Measurements from ENCODE around the gene MVD. TPM values are rescaled to one million over a fixed set of nuclear protein-coding genes. Genes with fewer than 3 reads are reported as not detected.
A peak's percentile ranks its signal among the peaks of the same experiment; 100 is the strongest.

MVD gene
- total and polyA plus RNA-seq, 10 donors: 24.1 to 74.9 (median 37.1) TPM

GRCh38 chr16:88630941-88631340 lies 31.9 kb downstream of the MVD start:
- WGBS, 5 donors: 93 to 97% (median 95%) methylated on average over 16 to 23 of the region's 23 CpGs
- H3K9me3 ChIP-seq: no peaks in the 10 kb centered on the region
- TF ChIP-seq POLR2AphosphoS5 (IDR thresholded peaks at IDR 0.05): peak in 2 of 3 donors; percentile 10 to 47
- TF ChIP-seq, protein P1, sequence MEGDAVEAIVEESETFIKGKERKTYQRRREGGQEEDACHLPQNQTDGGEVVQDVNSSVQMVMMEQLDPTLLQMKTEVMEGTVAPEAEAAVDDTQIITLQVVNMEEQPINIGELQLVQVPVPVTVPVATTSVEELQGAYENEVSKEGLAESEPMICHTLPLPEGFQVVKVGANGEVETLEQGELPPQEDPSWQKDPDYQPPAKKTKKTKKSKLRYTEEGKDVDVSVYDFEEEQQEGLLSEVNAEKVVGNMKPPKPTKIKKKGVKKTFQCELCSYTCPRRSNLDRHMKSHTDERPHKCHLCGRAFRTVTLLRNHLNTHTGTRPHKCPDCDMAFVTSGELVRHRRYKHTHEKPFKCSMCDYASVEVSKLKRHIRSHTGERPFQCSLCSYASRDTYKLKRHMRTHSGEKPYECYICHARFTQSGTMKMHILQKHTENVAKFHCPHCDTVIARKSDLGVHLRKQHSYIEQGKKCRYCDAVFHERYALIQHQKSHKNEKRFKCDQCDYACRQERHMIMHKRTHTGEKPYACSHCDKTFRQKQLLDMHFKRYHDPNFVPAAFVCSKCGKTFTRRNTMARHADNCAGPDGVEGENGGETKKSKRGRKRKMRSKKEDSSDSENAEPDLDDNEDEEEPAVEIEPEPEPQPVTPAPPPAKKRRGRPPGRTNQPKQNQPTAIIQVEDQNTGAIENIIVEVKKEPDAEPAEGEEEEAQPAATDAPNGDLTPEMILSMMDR (IDR thresholded peaks at IDR 0.05 in 8 of 11, conservative IDR thresholded peaks at IDR 0.05 in 3 of 11): no peak
- H3K4me3 ChIP-seq: no peak overlapping the region
- H3K27me3 ChIP-seq (replicated peaks in 1 of 7): peaks cover 0 to 7% (median 0%) of the 10 kb centered on the region in 7 donors
- H3K27ac ChIP-seq: no peak overlapping the region
- peaks cover 0 to 76% (median 58%) of the 10 kb centered on the region in 6 donors for H3K36me3 ChIP-seq
- intact Hi-C loops (cut with DNase I; ENCODE audit: low total_unique reads): no loop called here
- no peak for DNase-seq
- peaks cover 12 to 61% (median 40%) of the 10 kb centered on the region in 6 donors for H3K4me1 ChIP-seq

- Histone ChIP-seq H3K27me3 (replicated peaks in 1 of 7) (peaks cover 0 to 4% (median 0%) of the 10 kb centered on the region in 7 donors), H3K4me3 (no peak overlapping the region), H3K9me3 (no peaks in the 10 kb centered on the region), H3K27ac (no peak overlapping the region), H3K36me3 (peaks cover 0 to 81% (median 62%) of the 10 kb centered on the region in 6 donors), H3K4me1 (peaks cover 12 to 56% (median 36%) of the 10 kb centered on the region in 6 donors)
- intact Hi-C loops (cut with DNase I; ENCODE audit: low total_unique reads): no loop called here
- DNase-seq: no peak
- TF ChIP-seq, protein P1 (IDR thresholded peaks at IDR 0.05 in 8 of 11, conservative IDR thresholded peaks at IDR 0.05 in 3 of 11): no peak
- TF ChIP-seq POLR2AphosphoS5 (IDR thresholded peaks at IDR 0.05): no peak
- no peak for TF ChIP-seq POLR2A (IDR thresholded peaks at IDR 0.05)
- WGBS, 5 donors: 89 to 96% (median 94%) methylated on average over 4 to 12 of the region's 12 CpGs
Measured at GRCh38 chr16:88630433-88630832, 32.5 kb downstream of the MVD start.

DNA sequence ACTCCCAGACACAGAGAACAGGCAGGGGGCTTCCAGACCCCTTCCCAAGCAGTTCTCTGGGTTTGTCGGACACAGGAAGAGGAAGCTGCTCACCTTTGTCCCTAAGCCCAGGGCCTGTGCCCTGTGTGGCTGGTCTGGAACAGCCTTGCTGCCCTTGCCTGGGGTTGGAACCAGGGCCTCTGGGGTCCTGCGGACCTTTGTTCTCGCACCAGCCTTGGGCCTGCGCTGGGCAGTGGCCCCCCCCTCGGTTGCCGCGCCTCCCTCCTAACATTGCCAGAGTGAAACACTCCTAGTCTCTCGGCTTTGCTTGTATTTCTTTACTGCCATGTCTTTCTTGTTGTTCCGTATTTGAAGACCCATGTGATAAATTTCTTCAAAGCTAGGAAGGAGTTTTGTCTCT lies 33.1 kb downstream of the MVD start:
- Histone ChIP-seq H3K27me3 (replicated peaks in 1 of 7) (no peaks in the 10 kb centered on the region), H3K9me3 (no peaks in the 10 kb centered on the region), H3K27ac (no peak overlapping the region), H3K4me3 (no peak overlapping the region), H3K36me3 (peaks cover 0 to 87% (median 68%) of the 10 kb centered on the region in 6 donors), H3K4me1 (peaks cover 12 to 50% (median 30%) of the 10 kb centered on the region in 6 donors)
- DNase-seq: no peak
- TF ChIP-seq POLR2A (IDR thresholded peaks at IDR 0.05) (no peak), POLR2AphosphoS5 (IDR thresholded peaks at IDR 0.05) (peak in 2 of 3 donors; percentile 6 to 10)
- TF ChIP-seq, protein P1 (IDR thresholded peaks at IDR 0.05 in 8 of 11, conservative IDR thresholded peaks at IDR 0.05 in 3 of 11): no peak
- WGBS, 5 donors: 86 to 97% (median 87%) methylated on average over 7 to 9 of the region's 9 CpGs
- intact Hi-C loops (cut with DNase I; ENCODE audit: low total_unique reads): no loop called here

DNA sequence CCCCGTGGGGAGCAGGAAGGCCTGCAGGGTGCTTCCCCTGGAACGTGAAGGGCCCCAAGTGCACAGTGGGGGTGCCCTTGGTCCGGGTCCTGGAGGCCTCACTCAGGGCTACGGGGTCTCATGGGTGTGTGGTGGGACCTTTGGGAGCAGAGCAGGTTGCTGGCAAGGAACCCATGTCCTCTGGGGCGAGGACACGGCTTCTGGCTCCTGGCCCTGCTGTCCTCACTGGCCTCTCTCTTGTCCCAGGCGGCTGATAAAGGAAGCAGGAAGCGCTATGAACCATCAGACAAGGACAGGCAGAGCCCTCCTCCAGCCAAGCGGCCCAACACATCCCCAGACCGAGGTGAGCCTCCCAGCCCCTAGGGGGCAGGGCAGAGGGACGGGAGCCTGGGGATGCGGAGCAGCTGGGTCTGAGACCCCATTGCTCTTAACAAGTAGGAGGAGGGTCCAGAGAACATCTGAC lies 34.3 kb downstream of the MVD start:
- no peaks in the 10 kb centered on the region for H3K27me3 ChIP-seq (replicated peaks in 1 of 7)
- H3K4me1 ChIP-seq: peaks cover 4 to 37% (median 18%) of the 10 kb centered on the region in 6 donors
- intact Hi-C loops (cut with DNase I; ENCODE audit: low total_unique reads): no loop called here
- TF ChIP-seq POLR2AphosphoS5 (IDR thresholded peaks at IDR 0.05) (peak; percentile 72 to 79 (median 73)), POLR2A (IDR thresholded peaks at IDR 0.05) (no peak)
- TF ChIP-seq, protein P1 (IDR thresholded peaks at IDR 0.05 in 8 of 11, conservative IDR thresholded peaks at IDR 0.05 in 3 of 11): peak in 8 of 11 experiments; percentile 40 to 65 (median 56)
- no peak overlapping the region for H3K4me3 ChIP-seq
- WGBS, 5 donors: 51 to 66% (median 61%) methylated on average over 5 to 12 of the region's 12 CpGs
- peak overlapping the region in 5 of 8 donors; percentile 3 to 66 (median 44) for H3K27ac ChIP-seq
- no peaks in the 10 kb centered on the region for H3K9me3 ChIP-seq
- peaks cover 1 to 100% (median 81%) of the 10 kb centered on the region in 6 donors for H3K36me3 ChIP-seq
- peak; percentile 82 for DNase-seq

Measured in spleen (tissue), 11 donors.